ENCODE results near the gene FOXP1. TPM values are rescaled to one million over a fixed set of nuclear protein-coding genes. Genes with fewer than 3 reads are reported as not detected.
A peak's percentile ranks its signal among the peaks of the same experiment; 100 is the strongest.

Gene FOXP1
- total and polyA plus RNA-seq, 2 of the 13 experiments (the other 11 are each of a cell fraction or from before 2014, with no cell fraction given) = 40.4 to 59.0 TPM

- TF ChIP-seq ISL2 (CRISPR knock-in tag; IDR thresholded peaks at IDR 0.05) (peak; percentile 61; the same call in 1 of the 2 replicates), IKZF5 (CRISPR knock-in tag; IDR thresholded peaks at IDR 0.05) (no peak), ZNF891 (CRISPR knock-in tag; IDR thresholded peaks at IDR 0.05) (no peak), MLLT10 (CRISPR knock-in tag; IDR thresholded peaks at IDR 0.05) (no peak), ZNF414 (CRISPR knock-in tag; IDR thresholded peaks at IDR 0.05) (no peak), ARID2 (CRISPR knock-in tag; IDR thresholded peaks at IDR 0.05; ENCODE audit: borderline replicate concordance) (no peak), YY1 (IDR thresholded peaks at IDR 0.05; ENCODE audit: insufficient read depth, insufficient replicate concordance, low read depth, low read length) (peak; percentile 16), FLYWCH1 (CRISPR knock-in tag; IDR thresholded peaks at IDR 0.05) (no peak), CENPX (CRISPR knock-in tag; IDR thresholded peaks at IDR 0.05) (no peak), ZBTB44 (CRISPR knock-in tag; IDR thresholded peaks at IDR 0.05) (no peak), HNRNPLL (IDR thresholded peaks at IDR 0.05; ENCODE audit: low read depth, low read length, poor library complexity, severe bottlenecking) (no peak), SMYD3 (CRISPR knock-in tag; IDR thresholded peaks at IDR 0.05) (no peak), ZNF383 (CRISPR knock-in tag; IDR thresholded peaks at IDR 0.05; ENCODE audit: borderline replicate concordance) (no peak), PRPF4 (IDR thresholded peaks at IDR 0.05; ENCODE audit: low read depth, low read length, poor library complexity, severe bottlenecking) (no peak), CBFB (CRISPR knock-in tag; IDR thresholded peaks at IDR 0.05) (no peak), E2F2 (CRISPR knock-in tag; IDR thresholded peaks at IDR 0.05; ENCODE audit: borderline replicate concordance) (no peak), HNF4A (CRISPR knock-in tag; IDR thresholded peaks at IDR 0.05) (peak; percentile 70), SALL2 (CRISPR knock-in tag; IDR thresholded peaks at IDR 0.05) (no peak), ATF7-NPFF (CRISPR knock-in tag; IDR thresholded peaks at IDR 0.05; ENCODE audit: low read depth) (no peak), TBP (CRISPR knock-in tag; IDR thresholded peaks at IDR 0.05) (no peak), SNAPC5 (CRISPR knock-in tag; IDR thresholded peaks at IDR 0.05; ENCODE audit: borderline replicate concordance) (no peak), NCOA2 (CRISPR knock-in tag; IDR thresholded peaks at IDR 0.05) (peak; percentile 42; the same call in 1 of the 2 replicates)
Observed at GRCh38 chr3:71245971-71246880, 337.3 kb downstream of the FOXP1 start (continued).
